Germinal center (tissue), 1 donor: ENCODE results near the gene TBX15.
A peak's percentile ranks its signal among the peaks of the same experiment; 100 is the strongest.
"Not testable (repeated sequence)": the region's sequence is repeated elsewhere in the genome, so short reads cannot be mapped to it uniquely, and the experiment has no call there.

Experiments
- DNase-seq: peaks from one replicate; pipeline ENCODE4 v3.0.0; 2012; ENCODE audit warnings: mixed read lengths, low spot score

TBX15 gene

GRCh38 chr1:118926261-118926660 lies 61.9 kb downstream of the TBX15 start:
- DNase-seq = no peak

DNA sequence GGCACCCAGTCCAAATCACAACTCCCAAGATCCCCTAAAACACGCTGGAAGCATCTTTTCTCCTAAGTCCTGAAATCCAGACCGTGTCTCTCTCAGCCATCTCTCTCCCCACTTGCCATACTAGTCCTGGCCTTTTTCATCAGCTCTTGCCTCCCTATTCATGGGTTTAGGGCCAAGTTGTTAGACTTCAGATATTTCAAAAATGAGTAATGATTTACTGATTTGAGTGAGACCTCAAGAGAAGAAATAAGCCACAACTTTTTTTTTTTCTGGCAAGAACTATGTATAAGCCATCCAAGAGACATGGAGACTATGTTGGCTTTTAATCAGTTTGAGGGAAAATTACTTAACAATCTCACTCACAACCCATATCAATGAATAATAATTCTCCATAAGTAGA lies 62.5 kb downstream of the TBX15 start:
- DNase-seq = no peak

DNA sequence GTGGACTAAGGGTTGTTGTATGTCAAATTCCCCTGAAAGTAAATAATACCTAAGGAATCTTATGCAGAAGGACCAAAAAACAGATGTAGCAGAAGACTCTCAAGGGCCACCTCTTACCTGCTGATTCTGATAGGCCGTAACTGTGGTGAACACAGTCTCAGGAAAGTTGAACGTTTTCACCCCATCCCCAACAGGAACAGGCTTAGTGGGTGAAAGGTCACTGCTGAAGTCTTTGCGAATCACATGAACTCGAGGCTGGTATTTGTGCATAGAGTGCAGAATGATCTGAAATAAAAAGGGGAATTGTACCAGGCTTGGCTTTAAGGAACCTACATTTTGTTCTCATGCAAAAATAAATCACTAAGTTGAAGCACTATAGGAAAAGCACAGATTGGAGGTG lies 64.8 kb downstream of the TBX15 start:
- no peak for DNase-seq

DNA sequence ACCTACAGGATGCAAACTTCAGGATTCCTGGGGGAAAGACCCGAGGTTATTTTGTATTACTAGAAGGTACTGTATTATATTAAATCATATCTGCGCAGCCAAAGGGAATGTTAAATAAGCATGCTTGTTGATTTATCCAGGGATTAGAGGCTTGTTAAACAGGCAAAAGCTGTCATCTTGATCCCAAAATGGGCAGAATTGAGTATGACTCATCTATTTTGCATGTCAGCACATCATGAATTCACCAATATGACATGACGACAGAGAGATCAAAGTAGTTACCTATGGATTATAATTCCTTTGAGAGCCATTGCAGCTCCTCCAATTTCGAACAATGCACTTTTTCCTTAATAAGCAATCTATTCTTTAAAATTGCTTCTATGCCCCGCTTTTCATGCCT lies 66.1 kb downstream of the TBX15 start:
- no peak for DNase-seq

DNA sequence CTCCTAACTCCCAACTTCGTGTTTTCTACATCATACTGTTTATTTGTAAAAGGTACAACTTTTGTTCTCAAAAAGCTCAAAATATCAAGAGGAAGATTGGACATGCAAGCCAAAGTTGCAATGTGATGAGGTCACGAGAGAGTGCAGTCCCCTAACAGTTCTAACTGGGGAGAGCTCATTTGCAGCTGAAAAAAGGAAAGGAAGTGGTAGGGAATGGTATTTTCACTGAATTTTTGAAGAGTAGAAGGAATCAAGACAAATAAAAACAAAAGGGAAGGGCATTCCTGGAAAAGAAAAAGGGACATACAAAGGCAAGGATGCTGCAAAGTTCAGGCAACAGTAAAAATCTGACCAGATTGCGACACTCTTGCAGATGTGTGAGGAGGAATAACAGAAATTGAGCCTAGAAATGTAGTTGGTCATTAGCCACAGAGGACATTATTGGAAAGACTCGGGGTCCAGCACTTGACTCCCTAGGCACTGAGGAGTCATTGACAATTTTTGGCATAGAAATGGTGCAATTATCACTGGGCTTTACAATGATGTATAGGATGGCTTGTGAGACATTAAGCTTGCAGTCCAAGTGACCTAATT lies 67.9 kb downstream of the TBX15 start:
- DNase-seq = no peak

DNA sequence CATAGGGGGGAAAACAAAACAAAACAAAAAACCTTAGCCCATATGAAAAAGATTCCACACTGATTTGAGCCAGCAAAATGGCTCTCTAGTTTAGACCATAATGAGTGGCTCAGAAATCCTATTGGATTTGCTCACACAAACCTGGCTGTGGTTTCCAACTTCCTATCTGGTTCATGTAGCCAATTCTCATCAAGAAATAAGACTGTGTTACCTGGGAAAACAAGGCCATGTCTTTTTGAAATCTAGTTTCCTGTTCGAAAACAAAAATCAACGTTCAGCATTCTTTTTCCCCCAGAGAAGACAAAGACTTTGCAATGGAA lies 69.2 kb downstream of the TBX15 start:
- DNase-seq = no peak

DNA sequence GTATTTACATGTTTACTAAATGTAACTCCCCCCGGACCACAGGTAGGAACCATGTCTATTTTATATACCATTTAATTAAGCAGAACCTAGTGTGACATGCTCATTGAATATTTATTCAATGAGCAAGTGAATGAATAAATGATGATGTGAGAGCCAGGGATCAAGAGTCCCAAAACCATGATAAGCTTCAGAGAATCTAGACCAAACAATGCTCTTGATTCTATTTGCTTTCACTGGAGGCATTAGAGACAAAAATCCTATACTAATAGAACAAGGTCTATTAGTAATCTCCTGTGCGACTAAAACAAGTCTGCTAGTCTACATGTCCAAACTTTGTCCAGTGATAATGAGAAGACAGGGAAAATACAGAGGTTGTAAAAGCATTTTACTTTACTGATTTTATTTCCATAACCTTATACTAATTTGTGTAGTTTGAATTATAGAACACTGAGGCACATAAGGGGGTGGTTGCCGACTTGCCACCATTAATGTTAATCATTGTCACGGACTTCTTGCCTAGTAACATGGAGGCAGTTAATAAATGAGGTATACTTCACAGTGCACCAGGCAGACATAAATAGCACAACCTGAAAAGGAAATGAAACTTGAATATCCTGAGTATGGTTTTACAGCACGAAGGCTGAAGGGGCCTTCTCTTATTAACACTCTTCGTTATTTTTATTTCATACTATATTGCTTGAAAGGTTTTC lies 69.8 kb downstream of the TBX15 start:
- DNase-seq = peak; percentile 9

DNA sequence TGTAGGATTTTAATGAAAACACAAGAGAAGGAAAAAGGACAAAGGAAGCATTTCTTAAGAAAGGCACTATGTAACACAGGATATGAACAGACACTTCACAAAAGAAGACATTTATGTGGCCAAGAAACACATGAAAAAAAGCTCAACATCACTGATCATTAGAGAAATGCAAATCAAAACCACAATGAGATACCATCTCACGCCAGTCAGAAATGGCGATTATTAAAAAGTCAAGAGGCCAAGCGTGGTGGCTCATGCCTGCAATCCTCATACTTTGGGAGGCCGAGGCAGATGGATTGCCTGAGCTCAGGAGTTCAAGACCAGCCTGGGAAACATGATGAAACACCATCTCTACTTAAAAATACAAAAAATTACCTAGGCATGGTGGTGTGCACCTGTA lies 71.8 kb downstream of the TBX15 start:
- DNase-seq = not testable (repeated sequence)

- DNase-seq = no peak
These were observed 73.6 kb downstream of the TBX15 start for GRCh38 chr1:118914379-118915161.

GRCh38 chr1:118913818-118914217 lies 74.3 kb downstream of the TBX15 start:
- no peak for DNase-seq

DNA sequence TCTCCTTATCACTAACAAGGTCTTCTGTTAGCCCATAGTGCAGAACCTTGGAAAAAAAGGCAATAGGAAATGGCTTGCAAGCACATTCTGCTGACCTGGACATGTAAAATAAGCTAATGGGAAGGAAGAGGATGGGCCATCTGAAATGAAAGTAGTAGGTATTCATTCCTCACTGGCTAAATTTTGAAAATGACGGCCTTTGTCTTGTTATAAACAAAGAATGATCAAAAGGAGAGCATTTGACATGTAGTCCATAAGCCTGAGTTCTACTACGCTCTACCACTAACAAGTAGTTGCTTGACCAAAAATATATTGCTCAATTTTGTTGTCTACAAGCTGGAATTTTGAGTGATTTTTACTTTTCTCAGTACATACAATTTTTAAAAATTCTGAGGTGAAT lies 75.6 kb downstream of the TBX15 start:
- DNase-seq = no peak

GRCh38 chr1:118911571-118911970 lies 76.6 kb downstream of the TBX15 start:
- DNase-seq = no peak

DNA sequence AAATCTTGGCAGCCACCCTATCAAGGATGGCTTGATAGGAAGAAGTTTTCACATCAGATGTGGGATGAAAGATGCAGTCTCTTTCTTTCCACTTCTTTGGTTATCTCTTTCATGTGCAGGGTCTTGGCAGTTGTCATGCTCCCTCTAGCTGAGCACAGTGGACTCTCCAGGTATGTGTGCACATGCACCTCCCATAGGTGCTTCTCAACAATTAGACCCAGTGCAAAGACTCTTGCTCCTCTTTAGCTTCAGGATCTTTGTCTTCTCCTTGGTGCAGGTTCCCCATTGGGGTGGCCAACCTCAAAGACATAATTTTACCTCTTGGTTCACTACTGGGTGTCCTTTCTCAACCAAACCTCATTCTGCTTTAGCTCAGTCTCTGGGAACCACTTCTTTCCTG lies 80.7 kb downstream of the TBX15 start:
- DNase-seq = no peak

DNA sequence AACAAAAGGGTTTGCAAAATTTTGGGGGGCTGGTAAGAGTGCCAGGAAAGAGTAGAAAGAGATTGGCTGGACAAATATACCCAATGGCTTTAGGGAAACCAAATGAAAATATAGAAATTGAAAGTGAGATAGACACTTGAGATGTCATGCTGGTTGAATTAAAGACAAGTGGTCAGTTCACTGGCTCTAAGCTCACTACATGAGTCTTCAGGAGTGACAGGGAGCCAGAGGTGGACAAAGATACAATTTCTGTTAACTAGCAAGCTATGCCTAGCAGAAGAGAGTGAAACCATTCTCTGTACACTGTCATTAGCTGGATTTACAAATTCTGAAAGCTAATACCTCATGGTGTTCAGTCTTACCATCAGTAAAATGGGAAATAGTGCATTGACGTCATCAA lies 82.5 kb downstream of the TBX15 start:
- DNase-seq = no peak

DNA sequence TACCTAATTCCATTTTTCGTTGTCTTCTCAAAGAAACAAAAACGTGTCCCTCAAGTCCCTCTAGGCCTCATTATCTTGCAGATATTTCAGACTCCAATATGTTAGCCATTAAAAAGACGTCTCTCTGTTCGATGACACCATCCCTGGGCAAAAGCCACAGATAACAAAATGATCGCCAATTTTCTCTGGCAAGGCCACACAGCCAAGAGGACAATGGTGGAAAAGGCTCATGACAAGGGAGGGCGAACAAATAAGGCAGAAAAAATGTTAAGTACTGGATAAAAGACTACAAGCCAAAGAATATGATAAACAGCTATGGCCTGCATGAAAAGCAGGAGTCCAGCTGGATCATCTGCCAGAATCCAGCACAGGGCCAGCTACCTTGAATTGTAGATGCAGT lies 82.9 kb downstream of the TBX15 start:
- no peak for DNase-seq

DNA sequence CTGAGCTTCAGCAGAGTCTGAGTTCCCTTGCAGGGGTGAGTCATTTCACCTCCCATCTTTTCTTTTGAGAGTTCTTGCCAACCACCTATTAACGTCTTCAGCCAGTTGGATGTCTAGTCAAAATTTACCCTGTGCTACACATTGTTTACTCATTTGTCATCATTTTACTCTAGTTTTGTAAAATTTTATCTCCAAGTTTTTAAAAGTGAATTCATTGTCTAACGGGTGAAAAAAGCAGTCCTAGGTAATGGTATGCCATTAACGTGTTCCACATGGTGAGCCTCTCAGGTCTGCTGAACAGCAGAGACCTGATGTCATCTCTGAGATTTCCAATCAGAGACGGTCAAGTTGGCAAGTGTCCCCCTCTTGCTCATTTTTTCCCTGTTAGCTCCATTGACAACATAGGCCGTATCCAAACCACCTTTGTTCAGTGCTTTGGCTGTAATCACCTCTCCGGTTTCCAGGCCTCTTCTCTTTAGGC lies 85.4 kb downstream of the TBX15 start:
- no peak for DNase-seq

- DNase-seq = no peak
These were observed 85.8 kb downstream of the TBX15 start for GRCh38 chr1:118902299-118902698.

- DNase-seq = no peak
These were observed 87.3 kb downstream of the TBX15 start for GRCh38 chr1:118900643-118901440.

GRCh38 chr1:118899340-118899739 lies 88.8 kb downstream of the TBX15 start:
- no peak for DNase-seq

- no peak for DNase-seq
These were observed 89.4 kb downstream of the TBX15 start for GRCh38 chr1:118898712-118899111.

DNA sequence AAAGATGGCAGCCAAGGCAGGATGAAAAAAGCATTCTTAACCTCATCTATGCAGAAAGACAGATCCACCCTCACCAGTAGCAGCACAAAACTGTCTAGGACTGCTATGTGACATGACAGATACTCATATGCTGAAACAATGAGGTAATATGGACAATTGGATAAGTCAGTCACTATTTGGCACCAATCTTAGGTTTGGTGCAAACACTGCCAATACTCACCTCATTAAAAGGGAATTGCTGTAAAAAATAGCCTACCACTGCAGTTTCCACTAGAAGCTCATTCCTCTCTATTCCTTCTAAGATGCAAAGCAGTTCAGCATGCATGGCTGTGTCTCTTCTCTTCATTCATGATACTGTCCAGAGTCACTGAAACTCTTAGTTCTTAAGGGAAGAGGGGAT lies 91.7 kb downstream of the TBX15 start:
- no peak for DNase-seq

DNA sequence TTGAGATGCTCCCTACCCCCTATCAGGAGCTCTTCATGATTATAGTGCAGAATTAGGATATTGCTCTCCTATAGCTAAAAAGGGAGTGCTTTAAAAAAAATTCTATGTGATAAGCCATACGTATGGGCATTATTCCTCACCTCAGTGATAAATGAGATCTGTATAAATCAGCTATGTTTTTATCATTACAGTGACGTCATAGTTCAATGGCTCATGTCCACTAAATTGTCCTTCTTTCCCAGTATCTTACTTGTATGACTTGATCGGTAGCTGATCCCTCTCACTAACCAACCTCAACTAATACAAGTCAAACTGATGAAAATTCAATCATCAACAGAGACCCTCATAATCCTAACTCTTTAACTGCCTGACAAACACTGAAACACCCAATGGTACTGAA lies 93.3 kb downstream of the TBX15 start:
- no peak for DNase-seq
